Subcutaneous abdominal adipose tissue (tissue), 5 donors: ENCODE measurements around the gene GLYR1.
"Not testable (repeated sequence)": the region's sequence is repeated elsewhere in the genome, so short reads cannot be mapped to it uniquely, and the experiment has no call there.

Experiments used
- H3K27ac ChIP-seq: one replicate; pipeline ENCODE4 v1.7.0; 2013; ENCODE audit warnings: low read depth, mild to moderate bottlenecking, inconsistent platforms, low read length, moderate library complexity
- H3K27me3 ChIP-seq, 5 donors: one replicate each; pipeline ENCODE4 v1.7.0; 2013; ENCODE audit warnings: low read length in 5 of 5, inconsistent platforms in 1 of 5; ENCODE audit not compliant: control insufficient read depth in 5 of 5, insufficient read depth in 4 of 5
- H3K36me3 ChIP-seq, 5 donors: one replicate each; pipeline ENCODE4 v1.7.0; 2013; ENCODE audit warnings: low read length in 5 of 5; ENCODE audit not compliant: control insufficient read depth in 5 of 5, insufficient read depth in 5 of 5
- H3K4me1 ChIP-seq, 5 donors: one replicate each; pipeline ENCODE4 v1.7.0; 2013; ENCODE audit warnings: low read length in 5 of 5, mild to moderate bottlenecking in 3 of 5, moderate library complexity in 1 of 5; ENCODE audit not compliant: control insufficient read depth in 5 of 5, insufficient read depth in 5 of 5
- H3K4me3 ChIP-seq, 5 donors: one replicate each; pipeline ENCODE4 v1.7.0; 2013; ENCODE audit warnings: low read length in 5 of 5, low read depth in 1 of 5
- H3K9ac ChIP-seq, 5 donors: one replicate each; pipeline ENCODE4 v1.7.0; 2013; ENCODE audit warnings: low read length in 5 of 5, mild to moderate bottlenecking in 4 of 5, moderate library complexity in 3 of 5
- H3K9me3 ChIP-seq, 5 donors: one replicate each; pipeline ENCODE4 v1.7.0; 2013; ENCODE audit warnings: low read length in 5 of 5; ENCODE audit not compliant: control insufficient read depth in 5 of 5
- donor health status: healthy.
- donor health status: healthy.
- donor health status: healthy.
- donor health status: healthy.
- donor health status: healthy.

GLYR1 gene

GRCh38 chr16:4792951-4793513 lies 54.1 kb downstream of the GLYR1 start:
- Histone ChIP-seq H3K36me3 (peaks cover 0 to 11% (median 0%) of the 10 kb centered on the region in 5 donors), H3K9ac (no peak overlapping the region), H3K9me3 (no peaks in the 10 kb centered on the region), H3K4me1 (no peaks in the 10 kb centered on the region), H3K4me3 (no peak overlapping the region), H3K27ac (no peak overlapping the region), H3K27me3 (no peaks in the 10 kb centered on the region)

- H3K27me3 ChIP-seq, result peaks cover 0 to 2% (median 0%) of the 10 kb centered on the region in 5 donors
These were observed 56.2 kb downstream of the GLYR1 start for GRCh38 chr16:4790871-4791270.

GRCh38 chr16:4790261-4790660 lies 56.8 kb downstream of the GLYR1 start:
- no peaks in the 10 kb centered on the region for H3K9me3 ChIP-seq
- no peak overlapping the region for H3K27ac ChIP-seq
- H3K27me3 ChIP-seq, result peaks cover 0 to 2% (median 0%) of the 10 kb centered on the region in 5 donors
- H3K9ac ChIP-seq, result no peak overlapping the region
- H3K4me3 ChIP-seq, result no peak overlapping the region
- H3K4me1 ChIP-seq, result no peaks in the 10 kb centered on the region
- no peaks in the 10 kb centered on the region for H3K36me3 ChIP-seq

More at GRCh38 chr16:4790871-4791270, 56.2 kb downstream of the GLYR1 start:
- H3K36me3 ChIP-seq, result no peaks in the 10 kb centered on the region
- no peak overlapping the region for H3K9ac ChIP-seq
- H3K4me1 ChIP-seq, result no peaks in the 10 kb centered on the region
- no peaks in the 10 kb centered on the region for H3K9me3 ChIP-seq
- H3K4me3 ChIP-seq, result no peak overlapping the region
- no peak overlapping the region for H3K27ac ChIP-seq

- H3K9ac ChIP-seq, result no peak overlapping the region
- no peaks in the 10 kb centered on the region for H3K4me1 ChIP-seq
- no peaks in the 10 kb centered on the region for H3K9me3 ChIP-seq
- H3K27me3 ChIP-seq, result peaks cover 0 to 2% (median 0%) of the 10 kb centered on the region in 5 donors
- no peak overlapping the region for H3K4me3 ChIP-seq
- H3K27ac ChIP-seq, result no peak overlapping the region
- no peaks in the 10 kb centered on the region for H3K36me3 ChIP-seq
These were observed 58.2 kb downstream of the GLYR1 start for GRCh38 chr16:4788910-4789309.

GRCh38 chr16:4788489-4788889 lies 58.6 kb downstream of the GLYR1 start:
- no peaks in the 10 kb centered on the region for H3K36me3 ChIP-seq
- no peaks in the 10 kb centered on the region for H3K4me1 ChIP-seq
- H3K9ac ChIP-seq, result no peak overlapping the region
- H3K27ac ChIP-seq, result no peak overlapping the region
- H3K4me3 ChIP-seq, result no peak overlapping the region
- peaks cover 0 to 2% (median 0%) of the 10 kb centered on the region in 5 donors for H3K27me3 ChIP-seq
- no peaks in the 10 kb centered on the region for H3K9me3 ChIP-seq

GRCh38 chr16:4787627-4788482 lies 59.2 kb downstream of the GLYR1 start, which contains the start of gene SEPTIN12:
Gene SEPTIN12 (minus strand): TSS chr16:4788345. CDS start chr16:4787645, 700 bp downstream.
- Histone ChIP-seq H3K4me1 (no peaks in the 10 kb centered on the region), H3K27ac (no peak within 1 kb of the TSS), H3K4me3 (no peak within 1 kb of the TSS), H3K27me3 (peaks cover 0 to 2% (median 0%) of the 10 kb centered on the region in 5 donors), H3K36me3 (no peaks in the 10 kb centered on the region), H3K9me3 (no peaks in the 10 kb centered on the region), H3K9ac (no peak within 1 kb of the TSS)

- H3K4me3 ChIP-seq, result no peak overlapping the region
- H3K4me1 ChIP-seq, result no peaks in the 10 kb centered on the region
- no peak overlapping the region for H3K27ac ChIP-seq
- H3K9ac ChIP-seq, result no peak overlapping the region
- peaks cover 0 to 2% (median 0%) of the 10 kb centered on the region in 5 donors for H3K27me3 ChIP-seq
- no peaks in the 10 kb centered on the region for H3K9me3 ChIP-seq
- H3K36me3 ChIP-seq, result no peaks in the 10 kb centered on the region
These were observed 60.0 kb downstream of the GLYR1 start for GRCh38 chr16:4787068-4787467.

GRCh38 chr16:4785758-4786433 lies 61.2 kb downstream of the GLYR1 start:
- Histone ChIP-seq H3K4me3 (no peak overlapping the region), H3K36me3 (no peaks in the 10 kb centered on the region), H3K4me1 (no peaks in the 10 kb centered on the region), H3K9me3 (no peaks in the 10 kb centered on the region), H3K9ac (no peak overlapping the region), H3K27me3 (peaks cover 0 to 2% (median 0%) of the 10 kb centered on the region in 5 donors), H3K27ac (no peak overlapping the region)

- not testable (repeated sequence) for H3K9ac ChIP-seq, H3K9me3 ChIP-seq, H3K27ac ChIP-seq, H3K4me3 ChIP-seq, H3K36me3 ChIP-seq, H3K27me3 ChIP-seq, H3K4me1 ChIP-seq
These were observed 62.6 kb downstream of the GLYR1 start for GRCh38 chr16:4784444-4784987.

GRCh38 chr16:4783951-4784336 lies 63.1 kb downstream of the GLYR1 start:
- Histone ChIP-seq H3K27me3 (peaks cover 0 to 2% (median 0%) of the 10 kb centered on the region in 5 donors), H3K9me3 (no peaks in the 10 kb centered on the region), H3K4me3 (no peak overlapping the region), H3K4me1 (no peaks in the 10 kb centered on the region), H3K36me3 (no peaks in the 10 kb centered on the region), H3K27ac (no peak overlapping the region), H3K9ac (no peak overlapping the region)
